Measurements from ENCODE around the gene MARCHF5. TPM values are rescaled to one million over a fixed set of nuclear protein-coding genes. Genes with fewer than 3 reads are reported as not detected.

Gene MARCHF5
- total and polyA plus RNA-seq, 2 of the 8 experiments (the other 6 are each of a cell fraction or from before 2014, with no cell fraction given), result 8.7 to 26.8 TPM

- TF ChIP-seq CHD7 (IDR thresholded peaks at IDR 0.05; ENCODE audit: insufficient replicate concordance, low read length) (no peak), CBX8 (IDR thresholded peaks at IDR 0.05; ENCODE audit: borderline replicate concordance, low read depth, low read length) (no peak)
These were observed 104.3 kb downstream of the MARCHF5 start (continued) for GRCh38 chr10:92395271-92395670.

Data from H1 (cell line).